NCI-H526 treated with DMSO at 0.1 percent for 48 hours (cell line): ENCODE results near the gene JPH3.

ENCODE experiments used
- DNase-seq: peaks from one replicate; lab custom pipeline; 2025; lab: John Stamatoyannopoulos, UW

Gene JPH3

DNA sequence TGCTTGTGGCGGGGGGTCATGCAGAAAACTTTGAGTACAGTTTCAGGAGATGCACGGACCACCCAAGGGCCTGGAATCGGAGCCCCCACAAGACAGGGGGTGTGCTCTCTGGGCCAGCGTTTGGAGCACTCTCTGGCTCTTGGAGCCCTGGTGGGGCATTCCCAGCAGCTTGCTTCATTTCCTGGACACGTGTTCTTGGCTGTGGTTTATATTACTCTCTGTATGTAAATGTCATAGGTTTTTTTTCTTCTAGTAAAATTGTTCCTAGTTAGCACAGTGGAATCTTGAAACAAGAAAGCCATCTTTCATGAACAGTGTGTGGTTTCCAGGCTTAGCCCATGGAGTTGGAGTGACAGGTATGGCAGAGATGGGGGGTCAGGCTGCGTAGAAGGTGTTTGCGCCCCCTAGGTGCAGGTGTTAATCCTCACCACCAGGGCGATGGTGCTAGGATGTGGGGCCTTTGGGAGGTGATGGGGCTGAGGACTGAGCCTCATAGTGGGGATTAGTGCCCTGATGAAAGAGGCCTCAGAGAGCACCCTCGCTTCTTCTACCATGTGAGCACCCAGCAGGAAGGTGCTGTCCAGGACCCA is 79.8 kb downstream of the JPH3 start:
- DNase-seq, result peak; percentile 16

DNA sequence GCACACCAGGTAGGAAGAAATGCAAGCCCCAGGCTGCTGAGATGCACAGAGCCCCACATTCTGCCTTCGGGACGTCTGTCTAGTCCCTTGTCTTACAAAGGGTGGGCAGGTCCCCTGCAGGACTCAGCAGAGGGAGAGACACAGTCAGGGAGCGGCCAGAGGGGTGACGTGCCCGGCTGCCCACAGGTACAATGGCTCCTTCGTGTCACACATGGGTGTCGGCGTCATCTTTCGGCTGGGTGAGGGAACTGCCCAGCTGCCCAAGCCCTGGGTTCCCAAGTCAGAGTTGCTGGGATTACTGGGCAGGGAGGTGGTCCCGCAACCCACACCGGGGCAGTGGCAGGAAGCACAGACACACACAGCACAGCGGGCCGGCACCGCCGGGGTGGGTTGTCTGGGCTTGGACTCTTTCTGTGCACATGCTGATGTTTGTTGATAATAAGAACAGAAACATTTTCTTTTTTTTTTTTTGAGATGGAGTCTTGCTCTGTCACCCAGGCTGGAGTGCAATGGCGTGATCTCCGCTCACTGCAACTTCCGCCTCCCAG is 80.6 kb downstream of the JPH3 start:
- no peak for DNase-seq

DNA sequence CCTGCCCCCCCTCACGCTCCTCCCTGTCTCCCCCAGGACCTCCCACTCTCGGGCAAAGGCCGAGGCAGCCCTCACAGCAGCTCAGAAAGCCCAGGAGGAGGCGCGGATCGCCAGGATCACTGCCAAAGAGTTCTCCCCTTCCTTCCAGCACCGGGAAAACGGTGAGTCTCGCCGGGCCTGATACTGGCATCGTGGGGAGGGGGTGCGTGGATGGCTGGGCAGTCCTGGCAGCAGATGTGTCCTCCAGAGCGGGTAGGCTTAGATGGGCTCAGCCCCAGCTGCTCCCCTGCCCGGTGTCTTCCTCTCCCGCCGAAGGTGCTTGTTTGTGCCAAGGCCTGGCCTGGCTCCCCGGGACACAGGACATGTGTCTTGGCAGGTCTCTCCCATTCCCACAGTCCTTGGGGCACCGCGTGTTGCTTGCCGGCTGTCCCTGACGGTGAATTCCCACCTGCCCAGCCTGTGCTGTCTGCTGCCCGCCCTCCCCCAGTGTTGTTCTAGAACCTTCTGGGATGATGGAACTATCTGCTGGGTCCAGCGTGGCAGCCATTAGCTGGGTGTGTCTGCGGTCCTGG is 81.9 kb downstream of the JPH3 start:
- no peak for DNase-seq

DNA sequence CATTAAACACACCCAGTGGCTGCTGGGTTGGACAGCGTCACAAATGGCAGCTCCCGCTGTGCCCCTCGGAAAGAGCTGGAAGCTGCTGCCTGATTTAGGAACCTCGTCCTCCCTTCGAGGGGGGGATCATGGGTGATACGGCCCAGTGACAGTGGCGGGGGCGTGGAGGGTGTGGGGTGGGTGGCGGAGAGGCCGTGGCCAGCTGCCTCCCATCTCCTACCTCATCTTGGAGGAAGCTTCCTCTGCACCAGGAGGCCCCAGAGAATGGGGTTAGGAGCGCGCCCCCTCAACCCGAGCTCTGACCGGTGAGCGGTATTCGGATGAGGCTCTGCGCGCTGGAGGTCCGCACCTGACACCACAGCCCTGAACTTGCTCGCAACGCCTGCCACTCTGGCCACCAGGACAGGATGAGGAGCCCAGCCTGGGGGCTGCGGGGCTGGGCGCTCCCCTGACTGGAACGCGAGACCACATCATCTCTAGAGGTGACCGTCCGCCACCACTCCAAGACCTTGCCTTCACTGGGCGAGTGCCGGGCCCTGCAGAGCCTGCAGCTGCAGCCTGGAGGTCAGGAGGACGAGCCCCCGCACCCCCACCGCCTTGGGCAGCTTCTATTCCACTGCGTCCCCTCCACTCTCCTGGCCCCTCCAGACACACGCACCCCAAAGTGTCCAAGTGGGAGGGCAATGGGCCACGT is 82.5 kb downstream of the JPH3 start:
- no peak for DNase-seq

DNA sequence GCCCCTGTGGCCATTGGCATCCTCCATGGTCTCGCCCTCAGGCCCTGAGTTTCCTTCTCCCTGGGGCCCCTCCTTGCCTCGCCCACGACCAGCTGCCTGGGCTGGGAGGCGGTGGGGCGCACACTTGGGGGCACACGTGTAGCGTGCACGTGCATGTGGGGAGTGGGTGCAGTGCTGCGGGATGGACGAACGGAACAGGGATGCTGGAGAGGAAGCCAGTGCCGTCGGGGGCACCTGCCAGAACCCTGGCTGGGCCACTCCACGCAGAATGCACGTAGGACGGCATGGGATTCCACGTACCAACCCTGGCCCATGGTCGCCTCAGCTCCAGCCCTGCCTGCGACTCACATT is 83.1 kb downstream of the JPH3 start:
- no peak for DNase-seq

DNA sequence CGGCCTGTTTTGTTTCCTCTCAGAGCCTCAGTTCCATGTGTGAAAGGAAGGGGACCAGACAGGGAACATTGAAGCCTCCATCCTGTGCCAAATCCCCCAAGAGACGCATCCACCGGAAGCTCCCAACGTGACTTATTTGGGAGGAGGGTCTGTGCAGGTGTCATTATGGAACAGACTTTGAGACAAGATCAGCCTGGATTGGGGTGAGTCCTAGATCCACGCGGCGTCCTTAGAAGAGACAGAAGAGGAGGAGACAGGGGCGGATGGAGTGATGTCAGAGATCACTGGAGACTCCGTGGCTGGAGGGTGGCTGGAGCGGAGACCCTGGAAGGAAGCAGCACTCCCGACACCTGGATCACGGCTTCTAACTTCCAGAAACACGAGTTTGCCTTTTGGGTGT is 83.5 kb downstream of the JPH3 start:
- no peak for DNase-seq

DNA sequence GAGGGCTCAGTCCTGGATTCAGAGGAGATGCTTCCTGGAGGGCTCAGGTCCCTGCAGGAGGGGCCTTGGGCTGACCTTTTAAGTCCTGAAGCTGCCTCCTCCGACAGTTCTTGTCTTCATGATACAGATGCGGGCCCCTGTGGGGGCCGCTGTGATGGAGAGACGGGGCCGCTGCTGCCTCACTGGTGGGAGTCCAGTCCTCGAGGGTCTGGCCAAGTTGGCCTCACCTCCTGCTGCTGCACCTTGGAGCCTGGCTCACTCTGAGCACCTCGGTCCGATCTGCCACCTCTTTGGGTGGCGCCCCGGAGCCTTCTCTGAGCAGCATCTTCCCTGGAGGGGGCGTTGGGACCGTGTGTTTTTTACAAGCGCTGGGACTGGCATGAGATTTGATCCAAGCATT is 84.4 kb downstream of the JPH3 start:
- no peak for DNase-seq

DNA sequence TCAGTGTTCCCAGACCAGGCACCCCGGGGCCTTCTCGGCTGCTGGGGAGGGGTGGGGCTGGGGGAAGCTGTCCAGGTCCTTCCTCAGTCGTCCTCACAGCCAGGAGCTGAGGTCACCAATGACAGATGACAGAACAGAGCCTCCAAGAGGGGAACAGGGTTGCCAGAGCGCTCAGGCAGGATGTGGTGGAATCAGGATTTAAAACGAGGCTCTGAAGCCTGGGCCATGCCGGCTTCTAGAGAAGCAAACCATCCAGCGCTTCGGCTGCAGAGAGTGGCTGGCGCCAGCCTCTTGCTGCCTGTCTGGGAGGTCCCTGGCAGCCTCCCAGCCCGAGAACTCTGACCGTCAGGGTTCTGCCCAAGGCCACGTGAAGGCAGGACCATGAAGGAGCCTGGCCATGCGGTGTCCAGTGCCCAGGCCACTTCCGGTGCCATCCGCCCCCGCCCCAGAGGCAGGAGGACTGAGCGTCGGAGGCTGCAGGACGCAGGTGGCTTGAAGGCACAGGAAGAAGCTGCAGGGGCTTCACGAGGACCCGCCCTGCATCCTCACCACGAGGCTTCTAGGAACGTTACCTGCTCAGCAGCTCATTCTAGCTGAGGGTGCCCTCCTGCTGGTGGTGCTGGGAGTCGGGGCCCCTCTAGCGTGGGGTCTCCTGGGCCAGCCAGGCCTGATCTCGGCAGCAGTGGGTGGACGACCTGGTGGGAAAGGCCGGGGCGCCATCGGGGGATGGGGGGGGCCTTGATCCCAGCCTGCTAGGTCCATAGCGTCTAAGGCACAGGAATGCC is 85.0 kb downstream of the JPH3 start:
- no peak for DNase-seq

DNA sequence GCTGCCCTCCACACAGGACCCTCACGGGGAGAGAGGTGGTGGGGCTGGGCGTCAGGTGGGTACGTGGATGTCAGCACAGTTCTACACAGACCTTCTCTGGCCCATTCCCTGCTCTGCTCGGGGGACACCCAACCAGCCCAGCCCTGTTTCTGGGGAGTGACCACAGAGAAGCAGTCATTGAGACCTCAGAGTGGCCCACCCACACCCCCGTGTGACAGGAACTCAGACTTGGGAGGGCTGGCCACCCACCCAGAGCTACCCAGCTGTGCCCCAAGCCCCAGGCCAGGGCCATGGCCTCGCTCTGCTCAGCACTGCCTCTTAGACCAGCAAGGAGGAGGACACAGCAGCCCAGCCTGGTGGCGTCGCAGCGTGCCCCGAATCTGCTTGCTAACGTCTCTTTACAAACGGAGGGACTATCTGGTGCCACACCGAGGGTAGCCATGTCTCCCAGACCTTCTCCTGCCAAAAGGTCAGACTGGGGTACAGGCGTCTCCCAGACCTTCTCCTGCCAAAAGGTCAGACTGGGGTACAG is 85.8 kb downstream of the JPH3 start:
- DNase-seq, result no peak

DNA sequence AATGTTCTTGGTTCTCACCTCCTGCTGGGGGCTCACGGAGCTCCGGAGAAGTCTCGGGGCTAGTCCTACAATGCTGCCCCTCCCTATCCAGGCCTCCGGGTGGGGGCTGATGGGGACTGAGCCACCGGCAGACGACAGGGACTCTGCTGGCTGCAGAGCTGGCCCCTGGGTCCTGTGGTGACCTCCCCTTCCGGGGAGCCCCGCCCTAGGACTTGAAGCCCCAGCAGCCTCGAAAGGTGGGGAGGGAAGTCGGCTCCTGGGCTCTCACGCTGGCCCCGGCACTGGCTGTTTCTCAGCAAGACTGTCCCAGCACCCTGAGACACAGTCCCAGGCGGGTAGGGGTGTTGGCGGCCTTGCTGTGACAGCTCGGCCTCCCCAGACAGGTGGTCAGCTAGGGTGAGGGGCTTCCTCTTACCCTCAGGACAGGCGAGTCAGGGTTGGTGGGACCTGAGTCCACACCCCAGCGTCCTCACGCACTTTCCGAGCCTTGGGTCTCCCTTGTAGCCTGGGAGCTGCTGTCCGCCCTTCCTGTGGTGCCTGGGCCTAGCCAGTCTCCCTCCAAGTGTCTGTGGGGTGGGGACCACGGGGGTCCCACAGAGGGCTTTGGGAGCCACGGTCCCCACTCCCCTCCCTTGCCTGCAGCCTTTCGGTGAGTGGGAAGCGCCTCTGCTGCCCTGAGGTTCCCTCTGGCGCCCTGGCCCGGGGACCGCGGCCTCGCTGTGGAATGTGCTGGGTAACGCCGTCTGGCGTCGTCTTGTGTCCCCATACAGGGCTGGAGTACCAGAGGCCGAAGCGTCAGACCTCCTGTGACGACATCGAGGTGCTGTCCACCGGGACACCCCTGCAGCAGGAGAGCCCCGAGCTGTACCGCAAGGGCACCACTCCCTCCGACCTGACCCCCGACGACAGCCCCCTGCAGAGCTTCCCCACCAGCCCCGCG is 86.8 kb downstream of the JPH3 start:
- no peak for DNase-seq

DNA sequence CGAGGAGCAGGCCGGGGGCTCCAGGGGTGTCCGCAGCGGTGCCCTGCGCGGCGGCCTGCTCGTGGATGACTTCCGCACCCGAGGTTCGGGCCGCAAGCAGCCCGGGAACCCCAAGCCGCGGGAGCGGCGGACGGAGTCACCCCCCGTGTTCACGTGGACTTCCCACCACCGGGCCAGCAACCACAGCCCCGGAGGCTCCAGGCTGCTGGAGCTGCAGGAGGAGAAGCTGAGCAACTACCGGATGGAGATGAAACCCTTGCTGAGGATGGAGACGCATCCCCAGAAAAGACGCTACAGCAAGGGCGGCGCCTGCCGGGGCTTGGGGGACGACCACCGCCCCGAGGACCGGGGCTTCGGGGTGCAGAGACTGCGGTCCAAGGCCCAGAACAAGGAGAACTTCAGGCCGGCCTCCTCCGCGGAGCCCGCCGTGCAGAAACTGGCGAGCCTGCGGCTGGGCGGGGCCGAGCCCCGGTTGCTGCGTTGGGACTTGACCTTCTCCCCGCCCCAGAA is 87.7 kb downstream of the JPH3 start:
- no peak for DNase-seq

DNA sequence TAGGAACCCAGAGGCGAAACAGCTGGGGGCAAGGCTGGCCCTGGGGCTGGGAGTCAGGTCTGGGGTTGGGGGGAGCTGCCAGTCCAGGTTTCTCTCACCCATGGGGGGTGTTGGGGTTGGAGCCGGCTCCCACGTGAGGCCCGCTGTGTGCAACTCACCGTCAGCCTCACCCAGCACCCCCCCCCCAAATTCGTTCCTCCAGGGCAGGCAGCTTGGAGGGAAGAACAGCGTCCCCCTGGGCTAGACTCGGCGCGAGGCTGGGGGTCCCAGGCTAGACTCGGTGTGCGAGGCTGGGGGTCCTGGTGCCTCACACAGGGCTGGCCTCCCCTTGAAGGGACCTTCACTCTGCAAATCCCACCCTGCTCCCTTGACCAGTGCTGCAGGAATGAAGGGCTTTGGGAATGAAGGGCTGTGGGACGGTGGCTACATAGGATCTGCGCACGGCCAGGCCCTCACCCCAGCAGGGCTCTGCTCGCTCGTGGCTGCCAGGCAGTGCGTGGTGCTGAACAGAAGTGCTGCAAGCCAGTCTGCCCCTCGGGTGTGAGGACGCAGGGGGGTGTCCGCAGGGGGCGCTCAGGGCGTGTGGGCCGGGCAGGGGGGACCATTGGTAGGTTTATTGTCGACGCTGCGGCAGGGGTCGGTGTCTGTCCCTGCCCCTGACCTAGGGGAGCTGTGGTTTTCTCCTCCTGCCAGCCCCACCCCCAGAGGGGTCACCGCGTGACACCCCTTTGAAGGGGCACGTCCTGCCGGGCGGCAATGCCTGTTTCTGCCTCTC is 88.8 kb downstream of the JPH3 start:
- DNase-seq, result no peak

DNA sequence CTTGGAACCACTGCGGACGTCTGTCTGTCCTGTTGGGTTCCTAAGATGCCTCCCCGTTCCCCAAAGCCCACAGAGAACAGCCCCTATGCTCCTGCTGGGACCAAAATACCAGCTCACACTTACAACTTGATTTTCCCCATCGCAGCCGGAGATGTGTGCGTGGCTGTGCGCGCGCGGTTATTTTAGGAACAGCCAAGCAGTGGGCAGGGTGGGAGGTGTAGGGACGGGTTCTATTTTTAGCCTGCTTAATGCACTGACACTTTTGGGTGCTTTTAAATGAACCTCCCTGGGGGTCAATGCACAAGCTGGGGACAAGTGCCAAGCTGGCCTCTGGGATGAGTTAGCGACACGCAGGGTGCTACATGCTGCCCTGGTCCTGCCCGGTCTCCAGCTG is 89.4 kb downstream of the JPH3 start:
- no peak for DNase-seq

DNA sequence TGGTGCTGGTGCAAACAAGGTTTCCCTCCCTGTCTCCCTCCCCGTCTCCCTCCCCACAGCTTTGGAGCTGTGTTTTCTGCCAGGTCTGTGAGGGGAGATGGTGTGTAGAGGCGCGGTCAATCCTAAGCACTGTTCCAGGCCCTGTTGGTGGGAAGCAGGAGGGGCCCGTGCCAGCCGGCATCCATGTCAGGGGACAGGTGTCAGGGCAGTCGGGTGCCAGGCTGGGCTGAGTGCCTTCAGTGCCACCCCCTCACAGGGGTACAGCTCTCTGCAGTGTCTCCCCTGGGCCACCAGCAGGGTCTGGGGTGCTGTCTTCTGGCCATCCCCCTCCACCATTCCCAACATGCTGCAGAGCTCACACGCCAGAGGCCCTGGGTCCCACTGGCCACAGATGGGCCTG is 89.9 kb downstream of the JPH3 start:
- DNase-seq, result no peak

DNA sequence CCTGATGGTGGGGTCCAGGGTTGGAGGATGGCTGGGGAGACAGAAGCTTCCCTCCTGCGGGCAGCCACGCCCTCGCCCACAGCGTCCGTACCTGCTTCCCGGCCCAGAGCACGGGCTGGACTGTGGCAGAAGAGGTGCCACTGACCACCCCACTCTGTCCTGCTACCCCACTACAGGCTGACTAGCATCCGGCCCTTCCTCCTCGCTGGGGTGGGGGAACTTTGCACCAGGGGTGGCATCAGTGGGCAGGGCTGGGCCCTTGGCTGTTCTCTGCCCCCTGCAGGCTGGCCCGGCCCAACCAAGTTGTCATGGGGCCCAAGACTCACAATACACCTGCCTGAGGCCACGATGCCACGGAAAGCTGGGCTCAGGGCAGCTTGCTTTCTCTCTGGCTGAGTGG is 90.4 kb downstream of the JPH3 start:
- no peak for DNase-seq

DNA sequence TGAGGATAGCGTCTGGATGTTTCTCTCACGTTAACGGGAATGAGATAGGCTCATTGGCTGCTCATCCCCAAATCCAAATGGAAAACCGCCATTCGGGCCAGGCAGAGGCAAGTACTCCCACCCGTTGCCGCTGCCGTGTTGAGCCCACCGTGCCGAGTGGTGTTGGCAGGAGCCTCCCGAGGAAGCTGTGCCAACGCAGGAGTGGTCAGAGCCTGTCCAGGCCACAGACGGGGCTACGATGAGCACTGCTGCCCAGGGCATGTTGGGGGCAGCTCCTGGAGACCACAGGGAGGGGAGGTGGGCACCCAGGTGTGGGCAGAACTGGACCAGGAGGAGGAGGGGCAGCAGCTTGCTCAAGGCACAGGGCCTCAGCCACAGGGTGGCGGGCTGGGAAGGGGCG is 91.5 kb downstream of the JPH3 start:
- DNase-seq, result no peak

DNA sequence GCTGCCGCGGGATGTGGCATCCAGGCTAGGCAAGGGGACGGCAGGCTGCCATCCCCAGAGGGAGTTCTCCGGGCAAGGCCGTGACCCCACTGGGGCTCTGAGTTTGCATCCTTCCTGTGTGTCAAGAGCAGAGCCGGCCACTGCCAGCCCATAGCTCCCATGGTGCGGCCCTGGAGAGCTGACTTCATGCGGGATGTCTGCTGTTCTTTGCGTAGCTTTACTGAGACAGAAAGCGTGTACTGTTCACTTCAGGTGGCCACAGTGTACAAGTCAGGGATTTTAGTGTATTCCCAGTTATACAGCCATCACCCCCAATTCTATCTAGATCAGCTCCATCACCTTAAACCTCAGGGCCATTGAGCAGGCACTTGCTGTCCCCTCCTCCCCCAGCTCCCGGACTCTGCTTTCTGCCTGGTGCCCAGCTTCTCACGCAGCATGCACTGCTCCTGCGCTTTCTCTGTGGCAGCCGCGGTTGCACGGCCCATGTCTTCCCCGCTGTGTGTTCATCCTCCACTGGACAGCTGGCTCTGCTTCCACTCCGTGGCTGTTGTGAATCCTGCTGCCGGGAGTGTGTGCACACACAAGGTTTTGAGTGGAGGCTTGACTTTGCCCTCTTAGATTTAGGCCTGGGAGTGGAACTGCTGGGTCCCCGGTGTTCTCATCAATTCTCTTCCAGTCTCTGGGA is 92.3 kb downstream of the JPH3 start:
- DNase-seq, result no peak

DNA sequence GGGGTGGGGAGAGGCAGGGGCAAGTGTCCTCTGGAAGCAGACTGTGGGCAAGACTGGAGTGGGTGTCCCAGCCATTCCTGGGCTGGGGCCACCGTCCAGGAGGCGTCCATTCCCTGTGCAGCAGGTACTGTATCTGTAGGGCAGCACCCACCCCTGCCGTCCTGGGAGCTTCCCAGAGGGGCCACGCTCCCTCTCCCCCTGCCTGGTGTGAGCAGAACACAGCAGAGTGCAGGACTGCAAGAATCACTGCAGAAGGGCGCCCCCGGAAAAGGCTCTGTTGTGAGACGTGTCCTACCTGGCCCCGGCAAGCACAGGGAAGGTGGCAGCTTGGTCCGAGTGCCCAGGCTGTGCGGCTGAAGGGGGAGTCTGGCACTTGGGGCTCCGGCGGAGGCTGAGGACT is 93.2 kb downstream of the JPH3 start:
- no peak for DNase-seq

DNA sequence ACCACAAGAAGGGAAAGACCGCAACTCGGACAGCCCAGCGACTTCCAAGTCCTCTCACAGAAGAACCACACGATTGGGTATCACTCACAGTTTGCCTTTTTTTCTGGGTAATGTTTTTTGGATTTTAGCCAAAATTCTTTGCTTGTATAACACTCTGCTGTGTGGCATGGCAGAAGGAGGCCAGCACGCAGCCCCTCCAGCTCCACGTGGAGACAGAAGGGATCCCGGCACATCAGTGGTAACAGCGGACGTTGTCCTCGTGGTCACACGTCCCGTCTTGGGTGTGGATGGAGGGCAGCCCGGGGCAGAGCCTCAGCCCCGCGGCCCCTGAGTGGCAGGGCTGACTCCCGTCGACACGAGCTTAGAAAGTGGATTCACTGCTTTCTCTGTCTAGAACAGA is 94.4 kb downstream of the JPH3 start:
- DNase-seq, result no peak

DNA sequence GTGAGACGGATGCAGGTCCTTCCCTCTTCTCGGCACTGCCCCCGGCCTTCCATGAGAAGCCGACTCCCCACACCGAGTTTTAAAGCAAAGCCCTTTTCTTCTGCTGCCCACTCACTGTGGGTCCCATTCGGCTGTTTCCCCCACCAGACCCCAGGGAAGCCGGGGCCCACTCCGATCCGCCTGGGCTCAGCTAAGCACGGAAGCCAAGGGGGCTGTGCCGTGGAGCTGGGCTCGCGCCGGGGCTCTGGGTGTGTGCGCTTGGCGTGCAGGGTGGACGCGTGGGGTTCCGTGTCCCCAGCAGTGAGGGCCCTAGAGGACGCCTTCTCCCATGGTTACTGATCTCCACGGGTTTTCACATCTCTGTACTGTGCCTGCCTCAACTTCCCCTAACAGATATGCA is 94.9 kb downstream of the JPH3 start:
- no peak for DNase-seq
